NT2/D1 (cell line): ENCODE measurements around the gene PKNOX2.

Source experiments
- DNase-seq: peaks from one replicate; pipeline ENCODE4 v3.0.0-alpha.2; 2011; ENCODE audit warnings: low read depth, low spot score
- H3K27me3 ChIP-seq: 2 replicates; pipeline ENCODE4 v1.6.0; 2011; ENCODE audit warnings: mild to moderate bottlenecking; ENCODE audit not compliant: insufficient read length, insufficient read depth
- H3K36me3 ChIP-seq: 2 replicates; pipeline ENCODE4 v1.6.1; 2011; ENCODE audit warnings: mild to moderate bottlenecking, low read length, mixed read lengths; ENCODE audit not compliant: insufficient read depth, insufficient read length
- H3K4me1 ChIP-seq: 2 replicates; pipeline ENCODE4 v1.5.1; 2011; ENCODE audit not compliant: insufficient read depth, insufficient read length
- H3K4me3 ChIP-seq: 2 replicates; pipeline ENCODE4 v1.5.1; 2011; ENCODE audit warnings: low read depth; ENCODE audit not compliant: insufficient read length
- H3K9ac ChIP-seq: 2 replicates; pipeline ENCODE4 v1.6.0; 2011; ENCODE audit warnings: low read depth; ENCODE audit not compliant: insufficient read length
- H3K9me3 ChIP-seq: 2 replicates; pipeline ENCODE4 v1.5.1; 2011; ENCODE audit warnings: mild to moderate bottlenecking, low read length; ENCODE audit not compliant: insufficient read depth
- SUZ12 ChIP-seq: IDR thresholded peaks from 2 replicates; pipeline ENCODE4 v1.6.1; 2011; ENCODE audit not compliant: insufficient read length, insufficient read depth; ENCODE audit errors: extremely low read depth
- YY1 ChIP-seq: IDR thresholded peaks from 2 replicates; pipeline ENCODE4 v1.6.1; 2011; ENCODE audit not compliant: insufficient read length, insufficient read depth
- ZNF274 ChIP-seq: IDR thresholded peaks from 2 replicates; pipeline ENCODE4 v1.6.1; 2011; ENCODE audit warnings: mild to moderate bottlenecking, low read depth, low read length

Gene PKNOX2

GRCh38 chr11:125297346-125297915 lies 132.9 kb downstream of the PKNOX2 start:
- Histone ChIP-seq H3K36me3 (peaks cover 8% of the 10 kb centered on the region), H3K9me3 (peaks cover 9% of the 10 kb centered on the region; the same call in 1 of the 2 replicates), H3K4me1 (no peaks in the 10 kb centered on the region), H3K9ac (no peak overlapping the region), H3K4me3 (no peak overlapping the region), H3K27me3 (peaks cover 2% of the 10 kb centered on the region)
- TF ChIP-seq ZNF274 (no peak), SUZ12 (no peak)
- DNase-seq = no peak

- H3K4me3 ChIP-seq = no peak overlapping the region
- peaks cover 2% of the 10 kb centered on the region for H3K27me3 ChIP-seq
- no peak for DNase-seq
- no peak overlapping the region for H3K9ac ChIP-seq
- H3K36me3 ChIP-seq = peaks cover 8% of the 10 kb centered on the region
- peaks cover 4% of the 10 kb centered on the region for H3K4me1 ChIP-seq
- no peak for TF ChIP-seq SUZ12
- TF ChIP-seq ZNF274 = no peak
- TF ChIP-seq YY1 = no peak
- H3K9me3 ChIP-seq = peaks cover 10% of the 10 kb centered on the region; the same call in 1 of the 2 replicates
Observed at GRCh38 chr11:125299061-125299615, 134.6 kb downstream of the PKNOX2 start.

GRCh38 chr11:125299821-125300220 lies 135.3 kb downstream of the PKNOX2 start:
- TF ChIP-seq YY1 (no peak), SUZ12 (no peak), ZNF274 (no peak)
- H3K27me3 ChIP-seq = peaks cover 2% of the 10 kb centered on the region
- H3K36me3 ChIP-seq = peaks cover 8% of the 10 kb centered on the region
- DNase-seq = no peak
- H3K9me3 ChIP-seq = peaks cover 10% of the 10 kb centered on the region; the same call in 1 of the 2 replicates
- H3K4me1 ChIP-seq = peaks cover 4% of the 10 kb centered on the region
- no peak overlapping the region for H3K9ac ChIP-seq
- H3K4me3 ChIP-seq = no peak overlapping the region

- Histone ChIP-seq H3K36me3 (peaks cover 8% of the 10 kb centered on the region), H3K4me3 (no peak overlapping the region), H3K9me3 (peaks cover 10% of the 10 kb centered on the region; the same call in 1 of the 2 replicates), H3K4me1 (peaks cover 4% of the 10 kb centered on the region), H3K9ac (no peak overlapping the region), H3K27me3 (no peaks in the 10 kb centered on the region)
- TF ChIP-seq YY1 (no peak), SUZ12 (no peak), ZNF274 (no peak)
- DNase-seq = no peak
Observed at GRCh38 chr11:125300791-125301218, 136.3 kb downstream of the PKNOX2 start.

- DNase-seq = no peak
- H3K4me1 ChIP-seq = peaks cover 4% of the 10 kb centered on the region
- no peak overlapping the region for H3K9ac ChIP-seq
- no peak overlapping the region for H3K4me3 ChIP-seq
- no peaks in the 10 kb centered on the region for H3K27me3 ChIP-seq
- H3K9me3 ChIP-seq = peaks cover 10% of the 10 kb centered on the region; the same call in 1 of the 2 replicates
- TF ChIP-seq YY1 = no peak
- no peak for TF ChIP-seq SUZ12
- TF ChIP-seq ZNF274 = no peak
- H3K36me3 ChIP-seq = peaks cover 8% of the 10 kb centered on the region
Observed at GRCh38 chr11:125301346-125301745, 136.8 kb downstream of the PKNOX2 start.

GRCh38 chr11:125303186-125303585 lies 138.6 kb downstream of the PKNOX2 start:
- no peak overlapping the region for H3K4me3 ChIP-seq
- TF ChIP-seq ZNF274 = no peak
- TF ChIP-seq SUZ12 = no peak
- TF ChIP-seq YY1 = no peak
- H3K36me3 ChIP-seq = peaks cover 8% of the 10 kb centered on the region
- no peak overlapping the region for H3K9ac ChIP-seq
- DNase-seq = no peak
- peaks cover 10% of the 10 kb centered on the region; the same call in 1 of the 2 replicates for H3K9me3 ChIP-seq
- H3K27me3 ChIP-seq = no peaks in the 10 kb centered on the region
- H3K4me1 ChIP-seq = peaks cover 4% of the 10 kb centered on the region

GRCh38 chr11:125303694-125304093 lies 139.1 kb downstream of the PKNOX2 start:
- Histone ChIP-seq H3K4me3 (no peak overlapping the region), H3K4me1 (peaks cover 4% of the 10 kb centered on the region), H3K36me3 (peaks cover 8% of the 10 kb centered on the region), H3K9ac (no peak overlapping the region), H3K9me3 (peaks cover 10% of the 10 kb centered on the region; the same call in 1 of the 2 replicates), H3K27me3 (no peaks in the 10 kb centered on the region)
- TF ChIP-seq SUZ12 = no peak
- DNase-seq = no peak
